D721Med (cell line): ENCODE results near the gene ZDHHC12.
A peak's percentile ranks its signal among the peaks of the same experiment; 100 is the strongest.
"Not testable (repeated sequence)": the region's sequence is repeated elsewhere in the genome, so short reads cannot be mapped to it uniquely, and the experiment has no call there.

Source experiments
- DNase-seq: peaks from one replicate; pipeline ENCODE4 v3.0.0; 2011; ENCODE audit warnings: low spot score; ENCODE audit not compliant: insufficient read length
- FAIRE-seq: peaks from 2 replicates; lab custom pipeline; 2011; peaks lifted over from hg19 to GRCh38; lab: Jason Lieb, UNC
- CTCF ChIP-seq: IDR thresholded peaks from 2 replicates; pipeline ENCODE4 v1.5.1; 2012; ENCODE audit warnings: mild to moderate bottlenecking, control low read depth; ENCODE audit not compliant: insufficient read depth; ENCODE audit errors: missing control alignments

Gene ZDHHC12

GRCh38 chr9:128702949-128703615 lies 20.8 kb downstream of the ZDHHC12 start:
- TF ChIP-seq CTCF = no peak
- DNase-seq (peak; percentile 70), FAIRE-seq (no peak)

- no peak for FAIRE-seq
- DNase-seq = peak; percentile 97
Observed at GRCh38 chr9:128702445-128702948, 21.4 kb downstream of the ZDHHC12 start, which contains the start of gene PKN3. Gene PKN3 (plus strand): TSS chr9:128702503. CDS start chr9:128702916, 413 bp downstream.

GRCh38 chr9:128701227-128701854 lies 22.6 kb downstream of the ZDHHC12 start:
- FAIRE-seq (no peak), DNase-seq (no peak)
- TF ChIP-seq CTCF = no peak

More at GRCh38 chr9:128702445-128702948, 21.4 kb downstream of the ZDHHC12 start, which contains the start of gene PKN3:
- peak; percentile 58 for TF ChIP-seq CTCF

- not testable (repeated sequence) for FAIRE-seq, DNase-seq
Observed at GRCh38 chr9:128699096-128699795, 24.7 kb downstream of the ZDHHC12 start.

- DNase-seq (no peak), FAIRE-seq (no peak)
- no peak for TF ChIP-seq CTCF
Observed at GRCh38 chr9:128696923-128697707, 26.8 kb downstream of the ZDHHC12 start.

- TF ChIP-seq CTCF = no peak
- no peak for FAIRE-seq
- no peak for DNase-seq
Observed at GRCh38 chr9:128694344-128694743, 29.6 kb downstream of the ZDHHC12 start.

- not testable (repeated sequence) for DNase-seq, FAIRE-seq
Observed at GRCh38 chr9:128693738-128694137, 30.2 kb downstream of the ZDHHC12 start.
